ENCODE measurements around the gene GABRA5.

- TF ChIP-seq CTCF (conservative IDR thresholded peaks at IDR 0.05) = no peak
- no peak for TF ChIP-seq EZH2 (IDR thresholded peaks at IDR 0.05; ENCODE audit: low read depth)
Observed at GRCh38 chr15:26850161-26850560, 16.7 kb upstream of the GABRA5 start.
